NT2/D1 (cell line): Measurements from ENCODE around the gene USP17L25.
"Not testable (repeated sequence)": the region's sequence is repeated elsewhere in the genome, so short reads cannot be mapped to it uniquely, and the experiment has no call there.

Experiments
- YY1 ChIP-seq: IDR thresholded peaks from 2 replicates; pipeline ENCODE4 v1.6.1; 2011; ENCODE audit not compliant: insufficient read length, insufficient read depth
- ZNF274 ChIP-seq: IDR thresholded peaks from 2 replicates; pipeline ENCODE4 v1.6.1; 2011; ENCODE audit warnings: mild to moderate bottlenecking, low read depth, low read length

DNA sequence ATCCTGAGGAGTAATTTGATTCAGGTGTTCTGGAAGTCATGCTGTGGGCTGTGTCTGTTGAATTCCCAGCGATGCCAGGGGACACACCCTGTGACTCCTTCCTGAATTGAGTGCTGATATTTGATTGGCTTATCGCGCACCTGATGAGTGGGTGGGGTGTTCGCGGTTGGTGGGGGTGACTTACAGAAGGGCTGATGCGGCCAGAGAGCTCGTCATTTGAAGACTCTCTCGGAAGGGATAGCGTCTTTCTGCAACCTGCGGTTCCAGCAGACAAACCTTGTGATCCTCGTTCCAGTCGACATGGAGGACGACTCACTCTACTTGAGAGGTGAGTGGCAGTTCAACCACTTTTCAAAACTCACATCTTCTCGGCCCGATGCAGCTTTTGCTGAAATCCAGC lies 23.6 kb downstream of the USP17L25 start, which contains the start of gene USP17L29:
- not testable (repeated sequence) for TF ChIP-seq YY1, ZNF274
